HG03175 (cell line): ENCODE measurements around the gene TMED5.
"Not testable (repeated sequence)": the region's sequence is repeated elsewhere in the genome, so short reads cannot be mapped to it uniquely, and the experiment has no call there.

Experiments
- ATAC-seq: cut with Tn5 transposase; IDR thresholded peaks from one replicate; pipeline ENCODE4 v1.9.1; 2021; ENCODE audit warnings: mild to moderate bottlenecking, moderate library complexity; ENCODE audit not compliant: unreplicated experiment

Gene TMED5

GRCh38 chr1:93172778-93173177 lies 7.4 kb downstream of the TMED5 start:
- no peak for ATAC-seq

GRCh38 chr1:93171549-93172034 lies 8.6 kb downstream of the TMED5 start:
- ATAC-seq = no peak

DNA sequence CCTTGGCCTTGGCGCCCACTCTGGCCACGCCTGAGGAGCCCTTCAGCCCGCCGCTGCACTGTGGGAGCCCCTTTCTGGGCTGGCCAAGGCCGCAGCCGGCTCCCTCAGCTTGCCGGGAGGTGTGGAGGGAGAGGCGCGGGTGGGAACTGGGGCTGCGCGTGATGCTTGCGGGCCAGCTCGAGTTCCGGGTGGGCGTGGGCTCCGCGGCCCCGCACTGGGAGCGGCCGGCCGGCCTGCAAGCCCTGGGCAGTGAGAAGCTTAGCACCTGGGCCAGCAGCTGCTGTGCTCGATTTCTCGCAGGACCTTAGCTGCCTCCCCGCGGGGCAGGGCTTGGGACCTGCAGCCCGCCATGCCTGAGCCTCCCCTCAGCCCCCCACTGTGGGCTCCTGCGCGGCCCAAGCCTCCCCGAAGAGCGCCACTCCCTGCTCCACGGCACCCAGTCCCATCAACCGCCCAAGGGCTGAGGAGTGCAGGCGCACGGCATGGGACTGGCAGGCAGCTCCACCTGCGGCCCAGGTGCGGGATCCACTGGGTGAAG lies 10.0 kb downstream of the TMED5 start:
- ATAC-seq = not testable (repeated sequence)

GRCh38 chr1:93167006-93167405 lies 13.2 kb downstream of the TMED5 start:
- no peak for ATAC-seq

- ATAC-seq = not testable (repeated sequence)
These were observed 14.3 kb downstream of the TMED5 start for GRCh38 chr1:93165895-93166294.

- no peak for ATAC-seq
These were observed 15.4 kb downstream of the TMED5 start for GRCh38 chr1:93164816-93165215.

- ATAC-seq = not testable (repeated sequence)
These were observed 16.9 kb downstream of the TMED5 start for GRCh38 chr1:93163314-93163713.

DNA sequence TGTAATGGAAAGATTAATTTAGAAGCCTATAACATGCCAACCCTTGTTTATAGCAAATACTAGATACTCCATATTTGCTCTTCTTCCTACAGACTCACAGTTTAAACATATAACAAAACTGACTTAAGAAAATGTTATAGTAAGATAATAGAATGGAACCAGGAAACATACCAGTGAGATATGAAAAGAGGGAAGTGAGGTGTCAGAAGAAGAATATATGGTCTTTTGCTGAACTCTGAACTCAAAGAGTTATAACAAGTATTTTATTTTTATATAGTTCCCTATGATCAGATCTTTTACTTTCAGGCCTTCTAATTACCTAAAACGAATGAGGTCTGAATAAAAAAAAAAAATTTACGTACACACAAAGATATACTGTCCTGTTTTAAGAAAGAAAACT lies 20.9 kb downstream of the TMED5 start:
- no peak for ATAC-seq

DNA sequence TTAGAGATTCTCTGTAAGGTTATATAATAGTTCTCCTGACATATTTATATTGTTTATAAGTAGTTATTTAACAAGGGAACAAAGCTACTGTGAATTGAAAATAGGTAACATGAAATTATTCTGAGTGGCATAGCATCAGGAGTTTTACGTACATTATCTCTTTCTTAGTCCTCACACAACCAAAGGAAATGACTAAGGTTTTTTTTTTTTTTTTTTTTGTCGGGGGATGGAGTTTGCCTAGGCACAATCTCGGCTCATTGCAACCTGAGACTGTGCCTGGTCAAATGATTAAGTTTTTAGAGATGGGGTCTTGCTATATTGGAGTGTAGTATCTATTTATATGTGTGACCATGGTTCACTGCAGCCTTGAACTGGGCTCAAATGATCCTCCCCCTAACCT lies 24.9 kb downstream of the TMED5 start:
- no peak for ATAC-seq

DNA sequence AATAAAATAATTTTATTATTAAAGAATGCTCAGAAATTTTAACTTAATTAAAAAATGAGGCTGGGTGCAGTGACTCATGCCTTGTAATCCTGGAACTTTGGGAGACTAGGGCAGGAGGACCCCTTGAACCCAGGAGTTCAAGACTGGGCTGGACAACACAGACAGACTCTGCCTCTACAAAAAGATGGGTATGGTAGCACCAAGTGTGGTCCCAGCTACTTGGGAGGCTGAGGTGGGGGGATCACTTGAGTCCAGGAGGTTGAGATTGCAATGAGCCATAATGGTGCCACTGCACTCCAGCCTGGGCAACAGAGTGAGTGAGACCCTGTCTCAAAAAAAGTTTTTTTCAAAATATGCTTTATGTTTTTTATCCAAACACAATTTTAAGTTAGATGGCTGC lies 25.3 kb downstream of the TMED5 start:
- no peak for ATAC-seq

GRCh38 chr1:93152835-93153234 lies 27.4 kb downstream of the TMED5 start:
- no peak for ATAC-seq

- ATAC-seq = no peak
These were observed 28.7 kb downstream of the TMED5 start for GRCh38 chr1:93151474-93151873.

DNA sequence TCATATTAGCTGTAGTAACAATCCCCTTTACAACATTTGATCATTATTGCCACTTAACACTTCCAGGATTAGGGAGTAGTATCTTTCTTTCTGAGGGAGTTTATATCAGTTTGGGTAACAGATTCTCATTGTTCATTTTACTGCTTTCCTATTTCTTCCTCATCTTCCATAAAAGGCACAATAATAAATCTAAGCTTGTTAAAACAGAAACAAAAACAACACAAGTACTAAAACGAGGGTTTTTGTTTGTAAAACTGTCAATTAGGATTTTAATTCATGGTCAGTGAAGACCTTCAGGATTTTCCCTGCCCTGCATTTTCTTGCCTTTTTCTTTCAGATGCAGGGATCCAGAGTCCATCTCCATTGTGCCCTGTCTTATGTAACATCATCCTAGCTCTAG lies 29.5 kb downstream of the TMED5 start:
- ATAC-seq = no peak

- no peak for ATAC-seq
These were observed 32.2 kb downstream of the TMED5 start for GRCh38 chr1:93148001-93148400.

- no peak for ATAC-seq
These were observed 36.4 kb downstream of the TMED5 start for GRCh38 chr1:93143769-93144168.

GRCh38 chr1:93143136-93143535 lies 37.1 kb downstream of the TMED5 start:
- ATAC-seq = no peak

DNA sequence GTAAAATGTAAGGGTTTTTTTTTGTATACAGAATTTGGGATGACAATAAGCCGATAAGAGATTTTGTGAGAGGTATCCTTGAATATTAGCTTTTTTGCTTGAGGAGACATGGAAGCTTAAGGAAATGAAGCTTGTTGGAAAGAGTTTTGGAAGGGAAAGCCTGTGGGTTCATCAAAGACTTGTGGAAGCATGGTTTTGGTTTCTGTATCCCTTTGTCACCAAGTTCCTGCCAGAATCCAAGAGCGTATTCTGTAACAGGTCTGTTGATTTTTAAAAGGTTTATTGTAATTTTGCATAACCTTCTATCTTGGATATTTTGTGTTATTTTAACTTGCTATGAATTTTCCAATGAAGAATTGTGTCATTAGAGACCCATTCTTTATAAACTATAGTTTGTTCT lies 38.1 kb downstream of the TMED5 start:
- ATAC-seq = no peak

- no peak for ATAC-seq
These were observed 40.1 kb downstream of the TMED5 start for GRCh38 chr1:93140106-93140505.

DNA sequence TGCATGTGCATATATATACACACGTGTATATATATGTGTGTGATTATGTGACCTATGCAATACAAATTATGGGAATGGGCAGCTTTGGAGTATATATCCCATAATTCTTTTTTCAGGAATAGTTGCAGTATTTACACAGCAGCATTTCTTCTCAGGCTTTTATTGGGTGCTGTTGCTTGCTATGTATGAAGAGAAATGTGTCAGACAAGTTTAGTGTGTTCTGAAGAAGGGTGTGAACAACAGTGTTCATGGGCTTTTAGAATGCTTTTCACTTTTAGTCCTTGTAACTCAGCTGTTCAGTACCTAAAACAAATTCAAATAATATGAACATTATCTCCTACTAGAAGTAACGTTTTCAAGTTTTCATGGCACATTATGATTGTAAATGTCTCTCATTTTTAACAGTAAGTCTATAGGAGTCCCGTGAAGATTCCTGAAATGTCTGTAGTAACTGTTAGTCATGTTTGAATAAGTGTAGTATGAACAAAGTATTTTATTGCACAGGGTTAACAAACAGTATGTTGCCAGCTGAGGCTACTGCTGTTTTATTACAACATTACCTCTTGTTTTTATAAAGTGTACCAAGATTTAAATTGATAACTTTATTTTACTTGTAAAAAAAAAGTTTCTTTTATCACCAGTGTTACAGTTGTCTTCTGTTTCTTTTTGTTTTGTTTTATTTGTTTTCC lies 42.5 kb downstream of the TMED5 start:
- no peak for ATAC-seq

DNA sequence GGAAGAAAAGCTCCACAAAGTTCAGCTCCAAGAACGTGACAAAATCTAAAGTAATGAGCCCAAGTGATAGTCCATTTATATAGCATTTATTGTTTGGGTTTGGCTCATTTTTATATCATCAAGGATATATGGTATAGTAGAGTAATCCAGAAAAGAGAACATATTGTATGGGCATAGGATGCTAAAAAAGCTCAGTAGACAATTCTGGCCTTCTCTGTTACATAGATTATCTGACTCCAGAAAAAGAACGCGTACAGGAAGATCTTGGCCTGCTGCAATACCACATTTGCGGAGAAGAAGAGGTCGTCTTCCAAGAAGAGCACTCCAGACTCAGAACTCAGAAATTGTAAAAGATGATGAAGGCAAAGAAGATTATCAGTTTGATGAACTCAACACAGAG lies 43.8 kb downstream of the TMED5 start:
- ATAC-seq = no peak

GRCh38 chr1:93132638-93133037 lies 47.6 kb downstream of the TMED5 start:
- no peak for ATAC-seq

DNA sequence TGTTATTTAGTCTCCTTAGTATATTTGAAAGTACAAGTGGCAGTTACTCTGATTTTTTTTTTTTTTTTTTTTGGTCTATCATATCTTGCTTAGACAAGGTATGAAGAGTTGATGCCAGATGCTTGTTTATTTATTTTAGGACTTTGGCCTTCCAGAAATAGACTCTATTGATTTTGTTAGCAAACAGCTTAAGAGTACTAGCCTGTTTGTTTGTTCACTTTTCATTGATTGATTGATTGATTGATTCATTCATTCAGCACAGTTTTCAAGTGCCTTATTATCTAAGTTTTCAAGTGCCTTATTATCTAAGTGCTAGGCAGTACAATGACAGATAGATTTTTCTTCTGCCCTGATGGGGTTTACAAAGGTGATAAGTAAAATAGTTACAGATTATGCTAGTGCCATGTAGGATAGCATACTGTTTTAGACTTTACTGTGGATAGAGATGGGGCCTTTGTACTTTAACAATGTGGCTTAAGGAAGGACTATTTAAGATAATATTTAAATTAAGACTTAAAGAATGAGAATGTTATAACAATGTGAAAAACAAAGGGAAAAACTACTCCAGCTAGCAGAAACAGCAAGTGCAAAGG lies 50.6 kb downstream of the TMED5 start:
- no peak for ATAC-seq
